GM12865 (cell line): ENCODE data around the gene MMAB.

Source experiments
- DNase-seq: peaks from one replicate; pipeline ENCODE4 v3.0.0; 2010; ENCODE audit warnings: low read depth
- H3K4me3 ChIP-seq: 2 replicates; pipeline ENCODE4 v1.5.1; 2011; ENCODE audit warnings: mild to moderate bottlenecking, low read depth, low read length, control low read depth
- CTCF ChIP-seq: IDR thresholded peaks from 2 replicates; pipeline ENCODE4 v1.5.1; 2011; ENCODE audit warnings: low read length, control low read depth, low read depth, inconsistent platforms; ENCODE audit not compliant: insufficient read depth; ENCODE audit errors: missing control alignments

The MMAB gene

GRCh38 chr12:109553483-109553882 lies 19.8 kb downstream of the MMAB start:
- no peak overlapping the region for H3K4me3 ChIP-seq
- DNase-seq: no peak
- TF ChIP-seq CTCF: no peak

GRCh38 chr12:109552971-109553370 lies 20.3 kb downstream of the MMAB start:
- no peak for TF ChIP-seq CTCF
- no peak for DNase-seq

GRCh38 chr12:109551108-109551507 lies 22.2 kb downstream of the MMAB start:
- no peak for TF ChIP-seq CTCF
- H3K4me3 ChIP-seq: no peak overlapping the region
- DNase-seq: no peak

More at GRCh38 chr12:109552971-109553370, 20.3 kb downstream of the MMAB start:
- no peak overlapping the region for H3K4me3 ChIP-seq

DNA sequence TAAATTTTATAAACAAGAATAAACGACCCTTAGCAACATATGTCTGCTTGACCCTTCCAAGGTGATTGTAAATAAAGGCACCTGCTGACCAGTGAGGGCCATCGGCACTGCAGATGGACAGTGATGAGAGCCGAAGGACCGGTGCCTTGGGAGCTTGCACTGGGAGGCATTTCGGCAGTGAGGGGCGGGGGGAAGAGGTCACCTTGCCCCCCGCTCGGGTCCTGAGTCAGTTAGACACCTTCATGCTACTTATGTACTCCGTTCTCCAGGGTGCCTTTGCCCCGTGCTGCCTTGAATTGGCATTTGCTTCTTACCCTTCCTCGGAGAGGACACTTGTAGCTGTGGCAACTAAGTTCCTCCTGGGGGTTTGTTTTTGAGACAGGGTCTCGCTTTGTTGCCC lies 23.0 kb downstream of the MMAB start:
- no peak for TF ChIP-seq CTCF
- DNase-seq: no peak
- H3K4me3 ChIP-seq: no peak overlapping the region

- no peak for TF ChIP-seq CTCF
- DNase-seq: no peak
- no peak overlapping the region for H3K4me3 ChIP-seq
Measured at GRCh38 chr12:109549613-109550270, 23.6 kb downstream of the MMAB start.

GRCh38 chr12:109548258-109548657 lies 25.0 kb downstream of the MMAB start:
- no peak for TF ChIP-seq CTCF
- DNase-seq: no peak
- H3K4me3 ChIP-seq: no peak overlapping the region

GRCh38 chr12:109547286-109547685 lies 26.0 kb downstream of the MMAB start:
- DNase-seq: no peak
- no peak for TF ChIP-seq CTCF
- H3K4me3 ChIP-seq: no peak overlapping the region
